Measurements from ENCODE around the gene BEST1. TPM values are rescaled to one million over a fixed set of nuclear protein-coding genes. Genes with fewer than 3 reads are reported as not detected.

Gene BEST1
- total RNA-seq = 2.1 TPM

DNA sequence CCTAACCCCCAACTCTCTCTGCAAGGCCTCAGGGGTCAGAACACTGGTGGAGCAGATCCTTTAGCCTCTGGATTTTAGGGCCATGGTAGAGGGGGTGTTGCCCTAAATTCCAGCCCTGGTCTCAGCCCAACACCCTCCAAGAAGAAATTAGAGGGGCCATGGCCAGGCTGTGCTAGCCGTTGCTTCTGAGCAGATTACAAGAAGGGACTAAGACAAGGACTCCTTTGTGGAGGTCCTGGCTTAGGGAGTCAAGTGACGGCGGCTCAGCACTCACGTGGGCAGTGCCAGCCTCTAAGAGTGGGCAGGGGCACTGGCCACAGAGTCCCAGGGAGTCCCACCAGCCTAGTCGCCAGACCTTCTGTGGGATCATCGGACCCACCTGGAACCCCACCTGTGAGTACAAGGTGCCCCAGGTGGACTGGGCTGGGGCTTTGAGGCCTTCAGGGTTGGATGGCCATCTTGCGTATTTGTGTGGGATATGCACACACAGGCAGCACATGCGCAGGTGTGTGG lies at the start of gene BEST1:
TSS of gene BEST1 (plus strand) at position 317 of the 513 bp plus-strand sequence. CDS start 1,456 bp downstream, outside the sequence.
- peaks cover 0 to 5% (median 3%) of the 10 kb centered on the region in 3 donors for H3K27me3 ChIP-seq (ENCODE audit: control insufficient read depth in 3 of 3, insufficient read depth in 3 of 3, low read length in 3 of 3)
- no peak within 1 kb of the TSS for H3K4me3 ChIP-seq (ENCODE audit: low read length in 3 of 3)
- H3K36me3 ChIP-seq (ENCODE audit: control insufficient read depth in 3 of 3, insufficient read depth in 3 of 3, low read length in 3 of 3) = no peaks in the 10 kb centered on the region
- H3K27ac ChIP-seq (ENCODE audit: low read depth, low read length) = no peak within 1 kb of the TSS
- no peaks in the 10 kb centered on the region for H3K9me3 ChIP-seq (ENCODE audit: control insufficient read depth in 3 of 3, low read length in 3 of 3)
- H3K9ac ChIP-seq (ENCODE audit: low read depth in 1 of 3, low read length in 3 of 3) = peak within 1 kb of the TSS in 1 of 3 donors; percentile 30
- H3K4me1 ChIP-seq (ENCODE audit: control insufficient read depth in 3 of 3, insufficient read depth in 3 of 3, low read length in 3 of 3) = peaks cover 6 to 17% (median 10%) of the 10 kb centered on the region in 3 donors

DNA sequence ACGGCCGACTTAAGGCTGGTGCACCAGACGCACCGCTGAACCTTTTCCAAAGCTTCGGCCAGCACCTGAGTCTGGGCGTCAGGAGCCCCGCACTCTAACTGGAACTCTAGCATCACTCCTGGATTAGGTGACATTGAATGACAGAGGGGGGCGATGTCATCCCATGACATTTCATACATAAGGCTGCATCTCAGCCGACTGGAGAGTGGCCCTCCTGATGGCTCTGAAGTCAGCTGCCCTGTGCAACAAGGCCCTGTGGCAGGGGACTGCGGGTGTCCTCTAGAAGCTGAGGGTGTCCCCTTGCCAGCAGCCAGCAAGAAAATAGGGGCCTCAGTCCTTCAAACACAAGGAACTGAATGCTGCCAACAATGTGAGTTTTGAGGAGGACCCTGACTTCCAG lies 48.8 kb upstream of the BEST1 start:
- H3K4me1 ChIP-seq (ENCODE audit: control insufficient read depth in 3 of 3, insufficient read depth in 3 of 3, low read length in 3 of 3) = peaks cover 0 to 6% (median 4%) of the 10 kb centered on the region in 3 donors
- H3K4me3 ChIP-seq (ENCODE audit: low read length in 3 of 3) = no peak overlapping the region
- no peak overlapping the region for H3K27ac ChIP-seq (ENCODE audit: low read depth, low read length)
- H3K9me3 ChIP-seq (ENCODE audit: control insufficient read depth in 3 of 3, low read length in 3 of 3) = no peaks in the 10 kb centered on the region
- H3K27me3 ChIP-seq (ENCODE audit: control insufficient read depth in 3 of 3, insufficient read depth in 3 of 3, low read length in 3 of 3) = no peaks in the 10 kb centered on the region
- H3K9ac ChIP-seq (ENCODE audit: low read depth in 1 of 3, low read length in 3 of 3) = no peak overlapping the region
- H3K36me3 ChIP-seq (ENCODE audit: control insufficient read depth in 3 of 3, insufficient read depth in 3 of 3, low read length in 3 of 3) = peaks cover 5 to 28% (median 9%) of the 10 kb centered on the region in 3 donors

DNA sequence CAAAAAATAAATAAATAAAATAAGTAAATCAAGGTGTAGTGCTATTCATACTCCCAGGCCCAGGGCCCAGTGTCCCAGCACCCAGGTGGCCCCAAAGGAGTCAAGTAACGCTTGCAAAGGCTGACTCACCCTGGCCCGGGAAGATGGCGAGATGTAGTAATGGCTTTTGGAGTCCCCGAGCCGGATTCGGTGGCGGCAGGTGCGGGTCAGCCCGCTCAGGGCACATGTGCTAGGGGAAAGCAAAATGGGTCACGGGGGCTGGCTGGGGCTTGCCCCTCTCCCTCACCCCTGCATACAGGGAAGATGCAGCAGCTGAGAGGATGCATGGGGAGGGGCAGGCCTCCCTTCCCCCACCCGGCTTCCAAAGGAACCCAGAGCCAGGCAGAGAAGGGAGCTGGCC lies 47.8 kb upstream of the BEST1 start:
- Histone ChIP-seq H3K4me1 (ENCODE audit: control insufficient read depth in 3 of 3, insufficient read depth in 3 of 3, low read length in 3 of 3) (peaks cover 0 to 6% (median 4%) of the 10 kb centered on the region in 3 donors), H3K27ac (ENCODE audit: low read depth, low read length) (no peak overlapping the region), H3K9me3 (ENCODE audit: control insufficient read depth in 3 of 3, low read length in 3 of 3) (no peaks in the 10 kb centered on the region), H3K9ac (ENCODE audit: low read depth in 1 of 3, low read length in 3 of 3) (no peak overlapping the region), H3K4me3 (ENCODE audit: low read length in 3 of 3) (no peak overlapping the region), H3K36me3 (ENCODE audit: control insufficient read depth in 3 of 3, insufficient read depth in 3 of 3, low read length in 3 of 3) (peaks cover 9 to 29% (median 10%) of the 10 kb centered on the region in 3 donors), H3K27me3 (ENCODE audit: control insufficient read depth in 3 of 3, insufficient read depth in 3 of 3, low read length in 3 of 3) (no peaks in the 10 kb centered on the region)

DNA sequence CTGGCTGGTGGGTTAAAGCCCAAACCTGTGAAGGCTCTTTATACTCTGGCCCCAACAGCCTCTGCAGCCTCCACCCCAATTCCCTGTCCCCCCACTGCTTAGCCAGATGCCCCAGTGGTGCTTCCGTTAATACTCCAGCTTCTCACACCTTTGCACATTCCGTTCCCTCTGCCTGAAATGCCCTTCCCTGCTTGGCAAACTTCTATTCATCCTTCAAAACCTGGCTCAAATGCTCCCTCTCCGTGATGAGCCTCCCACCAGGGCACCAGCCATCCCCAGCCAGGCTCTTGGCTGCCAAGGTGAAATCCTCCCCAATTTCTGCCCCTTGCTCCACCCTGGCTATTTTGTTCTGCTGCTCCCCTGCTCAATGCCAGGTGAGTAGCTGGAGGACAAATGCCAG lies 46.3 kb upstream of the BEST1 start:
- no peak overlapping the region for H3K4me3 ChIP-seq (ENCODE audit: low read length in 3 of 3)
- H3K9me3 ChIP-seq (ENCODE audit: control insufficient read depth in 3 of 3, low read length in 3 of 3) = no peaks in the 10 kb centered on the region
- H3K27ac ChIP-seq (ENCODE audit: low read depth, low read length) = no peak overlapping the region
- peaks cover 8 to 25% (median 10%) of the 10 kb centered on the region in 3 donors for H3K36me3 ChIP-seq (ENCODE audit: control insufficient read depth in 3 of 3, insufficient read depth in 3 of 3, low read length in 3 of 3)
- H3K4me1 ChIP-seq (ENCODE audit: control insufficient read depth in 3 of 3, insufficient read depth in 3 of 3, low read length in 3 of 3) = peaks cover 4 to 10% (median 6%) of the 10 kb centered on the region in 3 donors
- H3K9ac ChIP-seq (ENCODE audit: low read depth in 1 of 3, low read length in 3 of 3) = no peak overlapping the region
- H3K27me3 ChIP-seq (ENCODE audit: control insufficient read depth in 3 of 3, insufficient read depth in 3 of 3, low read length in 3 of 3) = no peaks in the 10 kb centered on the region

DNA sequence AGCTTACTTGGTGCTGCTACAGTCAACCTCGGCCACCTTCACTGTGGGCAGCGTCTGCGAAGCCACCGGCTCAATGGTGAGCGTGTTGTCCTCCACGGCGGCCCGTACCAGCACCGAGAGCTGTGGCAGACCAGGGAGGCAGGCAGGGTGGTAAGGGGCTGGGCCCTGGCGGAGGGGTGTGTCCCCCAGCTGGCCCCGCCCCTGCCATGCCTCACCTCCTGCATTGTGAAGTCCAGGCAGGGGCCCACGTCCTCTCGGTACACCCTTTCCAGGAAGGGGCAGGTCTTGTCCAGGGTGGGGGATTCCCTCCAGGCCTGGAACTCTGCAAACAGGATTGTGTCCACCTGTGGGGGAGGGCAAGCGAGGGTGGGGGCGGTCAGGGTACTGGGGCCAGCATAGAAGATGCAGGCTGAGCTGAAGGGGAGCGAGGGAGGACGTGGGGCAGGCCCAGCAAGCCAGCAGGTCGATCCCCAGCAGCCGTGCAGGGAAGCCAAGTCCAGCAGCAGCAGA lies 45.6 kb upstream of the BEST1 start:
- no peak overlapping the region for H3K27ac ChIP-seq (ENCODE audit: low read depth, low read length)
- peaks cover 6 to 12% (median 8%) of the 10 kb centered on the region in 3 donors for H3K4me1 ChIP-seq (ENCODE audit: control insufficient read depth in 3 of 3, insufficient read depth in 3 of 3, low read length in 3 of 3)
- no peaks in the 10 kb centered on the region for H3K27me3 ChIP-seq (ENCODE audit: control insufficient read depth in 3 of 3, insufficient read depth in 3 of 3, low read length in 3 of 3)
- H3K36me3 ChIP-seq (ENCODE audit: control insufficient read depth in 3 of 3, insufficient read depth in 3 of 3, low read length in 3 of 3) = peaks cover 8 to 25% (median 10%) of the 10 kb centered on the region in 3 donors
- H3K9ac ChIP-seq (ENCODE audit: low read depth in 1 of 3, low read length in 3 of 3) = no peak overlapping the region
- no peaks in the 10 kb centered on the region for H3K9me3 ChIP-seq (ENCODE audit: control insufficient read depth in 3 of 3, low read length in 3 of 3)
- H3K4me3 ChIP-seq (ENCODE audit: low read length in 3 of 3) = no peak overlapping the region

DNA sequence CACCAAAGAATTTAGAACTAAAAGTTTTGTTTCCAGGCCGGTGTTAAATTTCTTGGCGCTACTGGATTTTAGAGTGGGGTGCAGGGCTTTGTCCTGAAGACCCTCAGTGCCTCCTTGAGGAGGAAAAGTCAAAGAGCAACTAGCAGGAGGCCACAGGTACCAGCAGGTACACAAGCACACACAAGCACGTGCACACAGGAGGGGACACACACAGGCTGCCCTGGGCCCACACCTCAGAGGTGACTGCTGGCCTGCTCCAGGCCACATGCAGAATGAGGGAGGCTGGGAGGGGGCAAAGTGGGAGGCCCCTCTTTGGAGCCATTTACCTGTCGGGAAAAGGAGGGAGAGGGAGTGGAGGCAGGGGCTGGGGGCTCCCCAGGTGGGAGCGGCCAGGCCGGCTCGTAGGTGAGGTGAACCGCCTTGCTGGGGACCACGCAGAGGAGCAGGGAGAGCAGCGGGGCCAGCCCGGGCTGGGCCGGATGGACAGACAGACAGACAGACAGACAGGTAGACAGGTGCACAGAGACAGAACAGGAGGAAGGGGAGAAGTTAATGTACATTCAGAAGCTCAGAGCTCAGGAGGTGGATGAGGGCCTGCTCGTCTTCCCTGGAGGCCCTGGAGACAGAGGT lies 45.0 kb upstream of the BEST1 start:
- no peaks in the 10 kb centered on the region for H3K27me3 ChIP-seq (ENCODE audit: control insufficient read depth in 3 of 3, insufficient read depth in 3 of 3, low read length in 3 of 3)
- no peak overlapping the region for H3K4me3 ChIP-seq (ENCODE audit: low read length in 3 of 3)
- no peak overlapping the region for H3K27ac ChIP-seq (ENCODE audit: low read depth, low read length)
- H3K36me3 ChIP-seq (ENCODE audit: control insufficient read depth in 3 of 3, insufficient read depth in 3 of 3, low read length in 3 of 3) = peaks cover 8 to 25% (median 10%) of the 10 kb centered on the region in 3 donors
- H3K4me1 ChIP-seq (ENCODE audit: control insufficient read depth in 3 of 3, insufficient read depth in 3 of 3, low read length in 3 of 3) = peaks cover 9 to 12% (median 9%) of the 10 kb centered on the region in 3 donors
- no peak overlapping the region for H3K9ac ChIP-seq (ENCODE audit: low read depth in 1 of 3, low read length in 3 of 3)
- H3K9me3 ChIP-seq (ENCODE audit: control insufficient read depth in 3 of 3, low read length in 3 of 3) = no peaks in the 10 kb centered on the region

DNA sequence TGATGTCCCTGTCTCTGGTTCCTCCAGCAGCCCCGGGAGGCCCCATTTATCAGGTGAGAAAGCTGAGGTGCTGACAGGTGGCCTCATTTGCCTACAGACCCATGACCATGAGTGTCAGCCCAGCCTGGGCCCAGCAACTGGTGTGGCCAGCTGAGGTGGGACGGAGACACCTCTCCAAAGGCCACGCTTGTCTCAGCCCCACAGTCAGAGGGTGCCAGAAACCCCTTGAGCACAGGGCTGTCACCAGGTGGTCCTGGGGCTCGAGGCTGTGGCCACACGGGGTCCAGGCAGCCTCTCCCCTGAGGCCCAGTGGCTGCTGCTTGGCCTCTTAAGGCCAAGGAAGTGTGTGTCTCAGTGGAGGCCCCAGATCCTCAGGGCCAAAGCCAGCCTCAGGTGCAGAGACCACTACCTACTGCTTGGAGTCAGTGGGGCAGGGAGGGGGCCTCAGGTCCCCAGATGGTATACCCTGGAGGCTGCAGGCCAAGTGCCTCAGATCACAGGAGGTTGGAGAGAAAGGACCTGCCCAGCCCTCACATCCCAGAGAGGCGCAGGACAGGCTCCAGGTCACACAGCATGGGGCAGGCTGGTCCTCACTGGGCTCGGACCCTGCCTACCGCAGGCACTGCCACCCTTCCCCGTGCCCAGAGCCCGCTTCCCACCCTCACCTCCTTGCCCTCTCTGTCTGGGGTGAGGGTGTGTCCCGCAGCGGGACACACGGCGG lies 44.2 kb upstream of the BEST1 start:
- H3K36me3 ChIP-seq (ENCODE audit: control insufficient read depth in 3 of 3, insufficient read depth in 3 of 3, low read length in 3 of 3) = peaks cover 8 to 23% (median 8%) of the 10 kb centered on the region in 3 donors
- H3K9me3 ChIP-seq (ENCODE audit: control insufficient read depth in 3 of 3, low read length in 3 of 3) = no peaks in the 10 kb centered on the region
- H3K4me3 ChIP-seq (ENCODE audit: low read length in 3 of 3) = no peak overlapping the region
- H3K27me3 ChIP-seq (ENCODE audit: control insufficient read depth in 3 of 3, insufficient read depth in 3 of 3, low read length in 3 of 3) = no peaks in the 10 kb centered on the region
- H3K27ac ChIP-seq (ENCODE audit: low read depth, low read length) = no peak overlapping the region
- H3K4me1 ChIP-seq (ENCODE audit: control insufficient read depth in 3 of 3, insufficient read depth in 3 of 3, low read length in 3 of 3) = peaks cover 15 to 18% (median 16%) of the 10 kb centered on the region in 3 donors
- H3K9ac ChIP-seq (ENCODE audit: low read depth in 1 of 3, low read length in 3 of 3) = no peak overlapping the region

DNA sequence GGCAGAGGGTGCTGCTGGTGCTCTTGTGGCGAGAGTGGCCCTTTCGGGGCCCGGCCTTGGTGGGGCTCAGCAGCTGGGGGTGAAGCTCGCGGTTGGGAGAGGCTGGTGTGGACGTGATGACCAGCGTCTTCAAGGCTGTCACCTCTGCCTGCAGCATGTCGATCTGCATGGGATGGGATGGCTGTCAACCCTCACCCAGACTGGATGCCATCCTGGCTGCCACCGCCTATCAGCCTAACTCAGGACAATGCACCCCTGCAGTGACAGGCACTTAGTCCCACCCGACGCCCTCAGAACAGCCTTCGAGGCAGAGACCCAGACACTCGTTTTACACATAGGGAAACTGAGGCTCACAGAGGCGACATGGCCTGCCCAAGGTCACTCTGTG lies 43.6 kb upstream of the BEST1 start:
- Histone ChIP-seq H3K27me3 (ENCODE audit: control insufficient read depth in 3 of 3, insufficient read depth in 3 of 3, low read length in 3 of 3) (no peaks in the 10 kb centered on the region), H3K4me3 (ENCODE audit: low read length in 3 of 3) (no peak overlapping the region), H3K4me1 (ENCODE audit: control insufficient read depth in 3 of 3, insufficient read depth in 3 of 3, low read length in 3 of 3) (peaks cover 19 to 24% (median 20%) of the 10 kb centered on the region in 3 donors), H3K36me3 (ENCODE audit: control insufficient read depth in 3 of 3, insufficient read depth in 3 of 3, low read length in 3 of 3) (peaks cover 7 to 20% (median 8%) of the 10 kb centered on the region in 3 donors), H3K9me3 (ENCODE audit: control insufficient read depth in 3 of 3, low read length in 3 of 3) (no peaks in the 10 kb centered on the region), H3K9ac (ENCODE audit: low read depth in 1 of 3, low read length in 3 of 3) (no peak overlapping the region), H3K27ac (ENCODE audit: low read depth, low read length) (no peak overlapping the region)

DNA sequence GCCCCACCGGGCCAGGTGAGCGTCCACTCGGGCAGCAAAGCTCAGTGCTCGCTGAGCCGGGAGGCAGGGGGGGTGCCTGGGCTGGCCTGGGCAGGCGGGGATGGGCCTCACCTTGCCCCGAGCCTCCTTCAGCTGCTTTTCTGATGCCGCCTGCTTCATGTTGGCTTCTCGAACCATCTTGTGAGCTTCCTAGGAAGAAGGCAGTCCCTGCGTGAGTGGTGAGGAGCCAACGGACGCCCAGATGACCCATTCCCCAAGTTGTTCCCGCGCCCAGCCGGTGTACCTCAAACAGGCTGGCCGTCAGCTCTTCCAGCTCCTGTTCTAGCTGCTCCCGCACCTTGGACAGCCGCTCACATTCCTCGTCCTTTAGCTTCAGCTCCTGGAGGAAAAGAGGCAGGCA lies 42.9 kb upstream of the BEST1 start:
- peaks cover 7 to 20% (median 8%) of the 10 kb centered on the region in 3 donors for H3K36me3 ChIP-seq (ENCODE audit: control insufficient read depth in 3 of 3, insufficient read depth in 3 of 3, low read length in 3 of 3)
- H3K9ac ChIP-seq (ENCODE audit: low read depth in 1 of 3, low read length in 3 of 3) = no peak overlapping the region
- peaks cover 24 to 31% (median 26%) of the 10 kb centered on the region in 3 donors for H3K4me1 ChIP-seq (ENCODE audit: control insufficient read depth in 3 of 3, insufficient read depth in 3 of 3, low read length in 3 of 3)
- no peak overlapping the region for H3K4me3 ChIP-seq (ENCODE audit: low read length in 3 of 3)
- H3K27ac ChIP-seq (ENCODE audit: low read depth, low read length) = no peak overlapping the region
- H3K9me3 ChIP-seq (ENCODE audit: control insufficient read depth in 3 of 3, low read length in 3 of 3) = no peaks in the 10 kb centered on the region
- no peaks in the 10 kb centered on the region for H3K27me3 ChIP-seq (ENCODE audit: control insufficient read depth in 3 of 3, insufficient read depth in 3 of 3, low read length in 3 of 3)
